ENCODE results near the gene GDF7. TPM values are rescaled to one million over a fixed set of nuclear protein-coding genes. Genes with fewer than 3 reads are reported as not detected.
A peak's percentile ranks its signal among the peaks of the same experiment; 100 is the strongest.

The GDF7 gene
- total and polyA plus RNA-seq, 2 of the 8 experiments (the other 6 are each of a cell fraction or from before 2014, with no cell fraction given) = 0.04 to 0.06 TPM

DNA sequence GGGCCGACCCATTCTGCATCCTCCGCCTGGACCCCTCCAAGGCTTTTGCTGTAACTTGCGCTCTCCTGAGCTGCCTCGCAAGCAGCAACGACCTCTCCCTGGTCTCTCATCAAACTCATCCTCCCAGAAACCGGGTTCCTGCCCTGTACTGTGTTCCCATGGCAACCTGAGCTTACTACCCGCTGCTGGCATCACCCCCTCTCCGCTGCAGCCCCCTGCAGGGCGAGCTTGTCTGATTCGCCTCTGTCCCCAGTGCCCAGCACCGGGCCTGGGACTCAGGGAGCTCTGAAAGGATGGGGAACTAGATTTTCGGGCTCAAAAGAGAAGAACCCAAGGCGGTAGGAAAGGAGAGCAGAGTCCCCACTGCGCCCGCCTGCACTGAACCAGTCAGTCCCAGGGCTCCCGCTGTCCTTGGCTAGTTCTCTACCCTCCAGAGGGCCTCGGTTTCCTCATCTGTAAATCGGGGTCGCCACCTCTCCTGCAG, 16.5 kb upstream of the GDF7 start:
- H4K91ac ChIP-seq (replicated peaks; ENCODE audit: insufficient read length, low read length) = no peak overlapping the region
- H3K9ac ChIP-seq (replicated peaks in 1 of 4; ENCODE audit: extremely low read depth in 1 of 4, low read depth in 3 of 4, low read length in 3 of 4) = peak overlapping the region in 2 of 4 experiments; percentile 60 to 65; a peak in 4 of 7 replicates
- TF ChIP-seq EZH2 (IDR thresholded peaks at IDR 0.05; ENCODE audit: low read depth, low read length, severe bottlenecking) (peak; percentile 10), EGR1 (IDR thresholded peaks at IDR 0.05; ENCODE audit: borderline replicate concordance, low read depth, low read length) (no peak), HDAC2 (IDR thresholded peaks at IDR 0.05; ENCODE audit: borderline replicate concordance in 1 of 2, low read depth in 2 of 2, low read length in 2 of 2) (peak in 1 of 2 experiments; percentile 84; a peak in 1 of 4 replicates), SIN3A (conservative IDR thresholded peaks at IDR 0.05 in 1 of 2, IDR thresholded peaks at IDR 0.05 in 1 of 2; ENCODE audit: low read depth in 1 of 2, low read length in 2 of 2) (0 out of 4 replicates have a peak, but pooled peaks of 1 of the 2 experiments have one; percentile 15), CREB1 (IDR thresholded peaks at IDR 0.05) (no peak), KDM1A (IDR thresholded peaks at IDR 0.05; ENCODE audit: borderline replicate concordance, low read length) (peak; percentile 94), JUN (IDR thresholded peaks at IDR 0.05; ENCODE audit: low read depth, low read length) (no peak), FOSL1 (IDR thresholded peaks at IDR 0.05; ENCODE audit: insufficient read depth, low read depth, low read length) (no peak), SRF (IDR thresholded peaks at IDR 0.05; ENCODE audit: low read depth, low read length) (no peak)
- H3K56ac ChIP-seq (replicated peaks; ENCODE audit: insufficient read length, low read depth, low read length) = no peak overlapping the region
- no peak overlapping the region; the same call in 1 of the 2 replicates for H2AFZ ChIP-seq (ENCODE audit: low read length)
- H3K4me2 ChIP-seq (ENCODE audit: insufficient read depth in 1 of 2, low read depth in 2 of 2, low read length in 2 of 2) = peak overlapping the region; percentile 70 to 82
- WGBS, 2 experiments (ENCODE audit: extremely low coverage in 1 of 2, insufficient coverage in 1 of 2, insufficient read length in 1 of 2, insufficient replicate concordance in 2 of 2, low coverage in 1 of 2, low lambda C conversion rate in 2 of 2, missing lambda C conversion rate in 1 of 2) = 21% methylated on average over 19 of the region's 19 CpGs; no CpG with 5 or more reads in 1 of the 2 experiments
- no peaks in the 10 kb centered on the region for H3K36me3 ChIP-seq (ENCODE audit: control insufficient read depth in 2 of 4, insufficient read depth in 4 of 4, low read length in 3 of 4)
- CTCF ChIA-PET (ENCODE audit: partially characterized antibody) = interaction anchor here (0.6 to 13.1 kb wide), 26 partner anchors 8 to 771 kb away, joined by 3 to 261 read pairs (median 6); partner anchors contain the start of gene RHOB
- FAIRE-seq (no peak), DNase-seq (ENCODE audit: low read depth in 1 of 2, low spot score in 2 of 2) (no peak)
- POLR2A ChIA-PET (ENCODE audit: partially characterized antibody) = interaction anchor here (0.5 to 2.7 kb wide), 8 partner anchors 11 to 217 kb away, joined by 3 to 19 read pairs (median 5); partner anchors contain the start of genes GDF7 and RHOB
- H2BK20ac ChIP-seq (ENCODE audit: low read length) = no peak overlapping the region
- no peak overlapping the region for H3K23ac ChIP-seq (ENCODE audit: insufficient read length)
- H3K4ac ChIP-seq (replicated peaks; ENCODE audit: insufficient read length, low read depth, low read length) = no peak overlapping the region
- peak overlapping the region; percentile 44 to 68 (median 56) for H3K4me3 ChIP-seq (ENCODE audit: extremely low read depth in 1 of 4, insufficient read depth in 2 of 4, low read depth in 3 of 4, low read length in 4 of 4)
- H3K79me2 ChIP-seq (ENCODE audit: control insufficient read depth in 1 of 2, insufficient read depth in 2 of 2, low read length in 2 of 2) = no peaks in the 10 kb centered on the region
- no peak overlapping the region for H2BK15ac ChIP-seq (ENCODE audit: low read length)
- no peak overlapping the region for H2AK5ac ChIP-seq (ENCODE audit: low read depth, low read length)
- H3K18ac ChIP-seq (ENCODE audit: extremely low read depth, low read length) = peak overlapping the region; percentile 51; the same call in 1 of the 2 replicates
- peaks cover 0 to 11% (median 7%) of the 10 kb centered on the region in 4 experiments; a peak in 5 of 7 replicates for H3K4me1 ChIP-seq (replicated peaks in 1 of 4; ENCODE audit: control insufficient read depth in 3 of 4, insufficient read depth in 4 of 4, low read length in 3 of 4)
- peak overlapping the region; percentile 91; the same call in 1 of the 2 replicates for H4K8ac ChIP-seq (ENCODE audit: extremely low read depth, insufficient read depth, low read length)
- no peak overlapping the region for H2BK5ac ChIP-seq (ENCODE audit: low read depth, low read length)
- H3K27me3 ChIP-seq (replicated peaks in 1 of 4; ENCODE audit: control insufficient read depth in 3 of 4, extremely low read depth in 1 of 4, insufficient read depth in 3 of 4, low read length in 3 of 4) = peaks cover 0 to 4% (median under 1%) of the 10 kb centered on the region in 4 experiments; a peak in 4 of 7 replicates
- no peaks in the 10 kb centered on the region for H4K20me1 ChIP-seq (replicated peaks in 1 of 2; ENCODE audit: control insufficient read depth in 1 of 2, insufficient read depth in 2 of 2, low read length in 2 of 2)
- peaks cover 7% of the 10 kb centered on the region; the same call in 1 of the 2 replicates for H3K23me2 ChIP-seq (ENCODE audit: low read depth, low read length)
- H2BK12ac ChIP-seq (ENCODE audit: low read depth, low read length) = no peak overlapping the region
- H3K79me1 ChIP-seq (ENCODE audit: low read depth, low read length) = no peaks in the 10 kb centered on the region
- H3K9me3 ChIP-seq (ENCODE audit: insufficient read depth in 2 of 2, low read depth in 1 of 2, low read length in 1 of 2) = no peaks in the 10 kb centered on the region
- no peak overlapping the region for H4K5ac ChIP-seq (ENCODE audit: insufficient read length, low read depth, low read length)
- H3K27ac ChIP-seq (ENCODE audit: low read depth, low read length) = no peak overlapping the region
- no peak overlapping the region for H2BK120ac ChIP-seq (replicated peaks; ENCODE audit: low read depth, low read length)
- no peak overlapping the region for H3K14ac ChIP-seq (ENCODE audit: insufficient read length)

All from H1 (cell line).